SKM-1 treated with dmso at 0.1 percent for 144 hours (cell line): ENCODE data around the gene LHX3.
"Not testable (repeated sequence)": the region's sequence is repeated elsewhere in the genome, so short reads cannot be mapped to it uniquely, and the experiment has no call there.

ENCODE experiments used
- DNase-seq: peaks from one replicate; lab custom pipeline; 2025; ENCODE audit not compliant: unreplicated experiment; lab: John Stamatoyannopoulos, UW

Gene LHX3

DNA sequence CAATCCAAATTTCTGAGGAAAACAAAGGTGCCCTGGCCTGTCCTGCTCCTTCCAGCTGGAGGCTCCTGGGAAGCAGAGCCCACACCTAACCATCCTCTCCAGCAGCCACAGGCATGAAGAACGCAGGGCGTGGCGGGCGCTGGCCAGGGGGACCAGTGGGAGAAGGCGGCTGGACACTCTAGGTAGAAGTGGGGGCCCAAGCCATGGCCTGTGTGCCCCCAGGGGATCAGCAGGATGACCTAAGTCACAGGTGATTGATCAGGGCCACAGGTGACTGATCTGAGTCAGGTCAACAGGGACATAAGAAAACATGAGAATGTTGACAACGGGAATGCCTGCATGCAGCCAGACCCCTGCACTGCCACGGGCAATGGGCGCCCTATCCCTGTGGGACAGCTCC, 37.3 kb upstream of the LHX3 start:
- no peak for DNase-seq

GRCh38 chr9:136241542-136241941, 36.6 kb upstream of the LHX3 start:
- DNase-seq: no peak

DNA sequence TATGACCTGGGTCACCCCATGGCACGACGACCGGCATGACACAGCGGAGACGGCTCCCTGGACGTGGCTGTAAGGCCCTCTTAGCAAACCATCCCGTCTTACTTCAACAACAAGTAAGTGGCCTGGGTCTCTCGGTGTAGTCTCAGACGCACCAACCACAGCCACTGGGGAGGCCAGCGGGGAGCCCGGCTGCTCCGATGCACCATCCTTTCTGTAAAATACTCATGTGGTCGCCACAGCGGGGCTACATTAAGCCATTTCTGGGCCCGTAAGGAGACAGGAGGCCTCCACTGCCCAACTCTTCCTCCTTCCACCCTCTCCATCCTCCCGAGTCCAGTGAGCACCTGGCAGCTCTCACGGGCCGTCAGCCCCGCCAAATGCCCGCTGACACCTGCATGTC, 36.0 kb upstream of the LHX3 start:
- DNase-seq: no peak

- no peak for DNase-seq
Observed at GRCh38 chr9:136239983-136240330, 35.0 kb upstream of the LHX3 start.

DNA sequence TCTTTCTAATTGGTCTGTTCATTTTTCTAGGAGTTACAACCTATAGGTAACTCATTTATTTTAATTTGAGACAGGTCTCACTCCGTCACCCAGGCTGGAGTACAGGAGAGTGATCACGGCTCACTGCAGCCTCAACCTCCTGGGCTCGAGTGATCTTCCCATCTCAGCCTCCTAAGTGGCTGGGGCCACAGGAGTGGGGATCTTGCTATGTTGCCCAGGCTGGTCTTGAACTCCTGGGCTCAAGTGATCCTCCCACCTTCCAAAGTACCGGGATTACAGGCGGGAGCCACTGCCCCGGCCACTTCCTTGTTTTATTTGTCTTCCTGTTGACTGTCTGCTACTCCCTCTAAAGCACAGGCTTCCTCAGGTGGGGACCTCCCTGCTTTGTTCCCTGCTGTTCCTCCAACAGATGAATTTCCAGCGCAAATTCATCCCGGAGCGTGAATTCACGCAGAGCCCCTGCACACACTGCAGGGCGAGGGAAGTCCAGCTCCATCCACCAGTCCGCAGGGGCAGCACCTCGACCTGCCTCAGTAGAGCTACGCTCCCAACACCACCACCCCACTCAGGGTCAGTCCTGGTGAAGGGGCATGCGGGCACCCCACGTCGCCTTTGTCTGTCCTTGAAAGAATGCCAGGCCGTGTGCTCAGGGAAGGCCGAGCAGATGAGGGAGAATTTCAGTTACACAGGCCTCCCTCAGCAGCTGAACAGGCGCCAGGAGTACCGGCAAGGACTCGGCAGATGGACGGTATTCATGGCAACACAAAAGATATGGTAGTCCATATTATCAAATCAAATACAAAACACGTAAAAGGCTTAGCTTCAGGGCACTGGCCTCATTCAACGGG, 34.4 kb upstream of the LHX3 start:
- no peak for DNase-seq

- no peak for DNase-seq
Observed at GRCh38 chr9:136238342-136238732, 33.4 kb upstream of the LHX3 start.

DNA sequence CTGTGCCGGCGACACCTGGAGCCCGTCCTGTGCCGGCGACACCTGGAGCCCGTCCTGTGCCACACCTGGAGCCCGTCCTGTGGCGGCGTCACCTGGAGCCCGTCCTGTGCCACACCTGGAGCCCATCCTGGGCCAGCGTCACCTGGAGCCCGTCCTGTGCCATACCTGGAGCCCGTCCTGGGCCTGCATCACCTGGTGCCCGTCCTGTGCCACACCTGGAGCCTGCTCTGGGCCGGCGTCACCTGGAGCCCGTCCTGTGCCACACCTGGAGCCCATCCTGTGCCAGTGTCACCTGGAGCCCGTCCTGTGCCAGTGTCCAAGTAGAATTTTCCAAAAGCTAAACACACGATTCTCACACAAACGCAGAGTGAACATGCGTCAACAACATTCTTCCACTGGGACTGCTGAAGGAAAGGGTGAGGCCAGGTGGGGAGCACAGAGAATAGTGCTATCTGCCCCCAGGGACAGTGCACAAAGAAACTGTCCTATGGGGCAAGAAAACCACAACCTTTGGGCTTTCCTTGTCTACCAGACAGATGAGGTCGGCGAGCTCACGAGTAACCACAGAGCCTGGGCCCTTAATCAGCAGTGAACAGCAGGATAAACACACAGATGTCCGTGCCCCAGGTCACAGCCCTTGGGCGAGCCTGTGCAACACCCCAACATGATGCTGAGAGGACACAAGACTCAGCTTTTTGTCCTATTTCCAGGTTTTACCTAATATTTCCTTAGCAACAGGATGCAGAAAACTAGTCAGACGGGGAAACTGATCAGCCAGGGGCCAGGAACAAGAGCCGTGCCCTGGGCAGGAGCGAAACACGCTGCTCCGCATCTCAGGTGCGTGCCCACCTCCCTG, 32.8 kb upstream of the LHX3 start:
- DNase-seq: no peak

GRCh38 chr9:136236471-136237410, 31.8 kb upstream of the LHX3 start:
- not testable (repeated sequence) for DNase-seq

- no peak for DNase-seq
Observed at GRCh38 chr9:136235709-136236455, 31.0 kb upstream of the LHX3 start.

GRCh38 chr9:136235171-136235570, 30.2 kb upstream of the LHX3 start:
- no peak for DNase-seq

DNA sequence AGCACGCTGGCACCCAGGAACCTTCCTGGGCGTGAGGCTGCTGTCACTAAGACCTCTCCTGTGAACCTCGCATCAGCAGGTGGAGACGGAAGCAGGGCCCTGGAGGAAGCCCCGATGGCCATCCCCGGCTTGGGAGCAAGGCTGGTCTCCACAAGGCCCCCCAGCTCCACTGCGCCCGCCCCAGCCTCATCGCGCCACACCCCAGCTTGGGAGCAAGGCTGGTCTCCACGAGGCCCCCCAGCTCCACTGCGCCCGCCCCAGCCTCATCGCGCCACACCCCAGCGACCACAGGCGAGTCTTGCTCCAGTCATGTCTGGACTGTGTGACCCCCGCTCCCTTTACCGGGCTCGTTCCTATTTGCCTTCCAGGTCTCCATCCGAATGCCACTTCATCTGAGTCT, 29.7 kb upstream of the LHX3 start:
- DNase-seq: no peak

GRCh38 chr9:136233868-136234267, 28.9 kb upstream of the LHX3 start:
- no peak for DNase-seq

GRCh38 chr9:136233411-136233810, 28.5 kb upstream of the LHX3 start:
- no peak for DNase-seq

DNA sequence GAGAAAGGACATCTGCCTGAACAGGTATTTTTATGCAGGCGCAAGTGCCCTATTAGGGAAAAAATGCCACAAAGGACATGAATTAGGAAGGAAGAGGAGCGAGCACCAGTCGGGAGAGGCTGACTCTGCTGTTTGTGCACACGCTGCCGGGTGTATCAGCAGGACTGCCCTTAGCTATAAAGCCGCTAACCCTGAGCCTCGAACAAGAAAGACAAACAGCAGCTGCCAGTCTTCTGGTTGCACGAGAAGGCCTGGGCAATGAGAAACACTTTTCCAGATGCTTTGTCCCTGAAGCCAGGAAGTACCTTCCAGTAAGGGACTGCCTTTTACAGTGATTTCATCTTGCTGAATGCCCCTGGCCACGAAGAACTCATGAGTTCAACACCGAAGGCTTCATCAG, 28.0 kb upstream of the LHX3 start:
- DNase-seq: no peak

DNA sequence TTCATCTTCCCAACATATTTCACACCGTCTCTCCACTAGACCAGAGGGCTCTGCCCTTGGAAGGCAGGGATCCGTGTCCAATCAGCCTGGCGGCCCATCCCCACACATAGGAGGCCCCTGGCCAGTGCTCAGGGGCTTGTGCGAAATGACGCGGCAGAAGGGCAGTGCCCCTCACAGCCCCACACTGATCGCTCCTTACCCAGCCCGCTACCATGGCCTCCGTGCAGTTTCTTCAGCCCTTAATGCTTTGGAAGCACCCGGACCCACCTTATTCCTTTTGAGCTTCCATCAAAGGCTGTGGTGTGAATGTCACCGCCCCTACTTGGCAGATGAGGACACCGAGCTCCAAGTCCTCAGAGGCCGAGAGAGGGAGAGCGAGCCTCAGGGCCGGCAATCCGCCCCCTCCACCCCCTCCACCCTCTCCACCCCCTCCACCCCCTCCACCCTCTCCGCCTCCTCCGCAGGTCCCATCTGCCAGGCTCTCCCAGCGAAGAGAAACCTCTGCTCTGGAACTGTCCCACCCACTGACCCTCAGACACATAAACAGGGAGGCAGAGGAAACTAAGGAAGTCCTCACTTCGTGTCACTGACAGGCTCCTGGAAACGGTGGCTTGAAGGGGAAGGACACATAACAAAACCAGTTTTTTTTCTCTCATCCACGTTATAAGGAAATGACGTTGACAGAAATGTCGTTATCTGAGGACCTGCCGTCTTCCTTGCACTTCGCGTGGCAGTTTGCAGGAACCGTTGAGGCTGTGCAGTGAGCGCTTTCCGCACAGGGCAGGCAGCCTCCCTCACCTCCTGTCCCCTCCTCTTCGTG, 26.8 kb upstream of the LHX3 start:
- DNase-seq: no peak

DNA sequence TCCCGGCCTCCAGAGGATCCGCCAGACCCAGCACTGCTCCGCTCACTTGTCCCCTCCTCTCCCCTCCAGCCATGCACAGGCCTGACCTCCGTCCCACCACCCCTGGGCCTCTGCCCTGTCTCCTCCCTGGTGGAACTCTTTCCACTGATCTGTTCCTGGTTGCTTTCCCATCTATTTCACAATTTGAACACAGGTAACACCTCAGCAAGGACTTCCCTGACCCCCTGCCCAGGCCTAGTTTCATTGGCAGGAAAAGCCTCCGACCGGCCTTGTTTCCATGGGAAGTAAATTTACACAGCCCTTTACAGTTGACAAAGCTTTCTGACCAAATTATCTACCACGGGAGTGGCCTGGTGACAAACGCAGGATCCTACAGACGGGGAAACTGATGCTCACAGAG, 25.8 kb upstream of the LHX3 start:
- no peak for DNase-seq

- DNase-seq: no peak
Observed at GRCh38 chr9:136230365-136230764, 25.4 kb upstream of the LHX3 start.

DNA sequence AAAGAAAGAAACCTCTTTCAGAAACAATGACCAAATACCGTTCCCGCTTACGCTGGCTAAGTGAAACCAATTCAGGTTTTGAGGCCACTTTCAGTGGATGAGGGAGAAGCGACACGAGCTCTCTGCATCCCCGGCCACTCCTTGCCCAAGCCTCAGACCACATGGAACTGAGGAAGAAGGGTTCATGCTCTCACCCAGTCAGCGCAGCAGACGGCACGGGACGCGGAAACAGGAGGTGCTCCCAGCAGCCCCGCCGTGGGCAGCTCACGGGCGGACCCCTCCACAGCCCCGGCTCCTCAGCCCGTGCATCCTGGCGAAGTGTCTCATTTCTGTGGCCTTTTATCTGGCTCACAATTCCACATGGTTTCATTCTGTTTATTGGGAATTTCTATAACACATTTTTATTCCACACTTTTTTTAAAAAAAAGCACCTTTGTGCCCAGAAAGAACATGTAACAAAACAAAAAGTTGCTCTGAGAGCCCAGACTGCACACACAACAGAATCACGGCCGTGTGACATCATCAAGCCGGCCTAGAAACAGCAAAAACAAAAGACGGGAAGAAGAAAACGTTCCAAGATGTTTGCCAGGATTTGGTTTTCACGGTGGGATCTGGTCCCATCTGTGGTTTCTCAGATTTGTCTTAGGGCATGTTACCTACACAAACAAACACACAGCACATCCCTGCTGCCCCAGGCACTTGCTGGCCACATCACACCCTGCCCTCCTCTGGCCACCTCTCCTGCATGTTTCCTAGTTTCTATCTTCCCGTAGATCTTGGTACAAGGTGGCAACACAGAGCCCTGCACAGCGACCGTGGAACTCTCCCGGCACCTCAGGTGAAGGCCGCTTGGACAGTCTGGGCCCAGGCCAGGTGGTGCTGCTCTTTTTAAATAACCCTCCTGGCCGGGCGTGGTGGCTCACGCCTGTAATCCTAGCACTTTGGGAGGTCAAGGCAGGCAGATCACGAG, 24.5 kb upstream of the LHX3 start:
- no peak for DNase-seq
